Activated naive CD4-positive, alpha-beta T cell treated with anti-CD3 and anti-CD28 coated beads for 36 hours (primary cell): Measurements from ENCODE around the gene RABAC1. TPM values are rescaled to one million over a fixed set of nuclear protein-coding genes. Genes with fewer than 3 reads are reported as not detected.
A peak's percentile ranks its signal among the peaks of the same experiment; 100 is the strongest.
"Not testable (repeated sequence)": the region's sequence is repeated elsewhere in the genome, so short reads cannot be mapped to it uniquely, and the experiment has no call there.

Source experiments
- CTCF ChIA-PET: fragments of 350-600 bp; sonication (Branson Sonifier 250); formaldehyde crosslinking; loops from one replicate; lab custom pipeline; 2021; ENCODE audit warnings: antibody characterized with exemption; lab: Charles Lee
- DNase-seq: peaks from one replicate; pipeline ENCODE4 v3.0.0-alpha.2; 2020
- H3K27ac Mint-ChIP-seq: one replicate; pipeline ENCODE4 v1.8.0; 2021; ENCODE audit warnings: mild to moderate bottlenecking, mixed read lengths
- H3K27me3 Mint-ChIP-seq: one replicate; pipeline ENCODE4 v1.8.0; 2021; ENCODE audit warnings: low read depth, mixed read lengths
- H3K36me3 Mint-ChIP-seq: one replicate; pipeline ENCODE4 v1.8.0; 2021; ENCODE audit warnings: low read depth, mixed read lengths
- H3K4me1 Mint-ChIP-seq: one replicate; pipeline ENCODE4 v1.8.0; 2021; ENCODE audit warnings: low read depth, mixed read lengths
- H3K4me3 Mint-ChIP-seq: one replicate; pipeline ENCODE4 v1.8.0; 2021; ENCODE audit warnings: mild to moderate bottlenecking, moderate library complexity, mixed read lengths
- H3K9me3 Mint-ChIP-seq: one replicate; pipeline ENCODE4 v1.8.0; 2021; ENCODE audit warnings: mixed read lengths
- intact Hi-C: fragments of 100-400 bp; cut with micrococcal nuclease; formaldehyde crosslinking; loops from one replicate; pipeline ENCODE4 v1.15.1; 2023
- total RNA-seq, 2 experiments: library from RNA; stranded (reverse); gene quantifications; one replicate each; pipeline ENCODE4 v1.2.3, GENCODE V29; 2021

Gene RABAC1
- total RNA-seq, 2 experiments from 2014 or later, result 32.8 TPM

GRCh38 chr19:41940731-41941409 is 18.3 kb downstream of the RABAC1 start:
- Mint-ChIP-seq H3K4me3 (peak overlapping the region; percentile 74), H3K27me3 (no peaks in the 10 kb centered on the region), H3K27ac (peak overlapping the region; percentile 76), H3K9me3 (no peaks in the 10 kb centered on the region), H3K36me3 (no peaks in the 10 kb centered on the region), H3K4me1 (peaks cover 41% of the 10 kb centered on the region)
- no peak for DNase-seq
- CTCF ChIA-PET, result interaction anchor here (1.2 to 1.6 kb wide), 2 partner anchors 10 to 11 kb away, joined by 3 to 4 read pairs; no protein-coding TSS in a partner anchor
- intact Hi-C loops, result no loop called here

GRCh38 chr19:41939861-41940730 is 19.0 kb downstream of the RABAC1 start:
- peak overlapping the region; percentile 76 for H3K27ac Mint-ChIP-seq
- no peaks in the 10 kb centered on the region for H3K9me3 Mint-ChIP-seq
- intact Hi-C loops, result no loop called here
- CTCF ChIA-PET, result no interaction called here
- peaks cover 38% of the 10 kb centered on the region for H3K4me1 Mint-ChIP-seq
- H3K4me3 Mint-ChIP-seq, result peak overlapping the region; percentile 74
- H3K27me3 Mint-ChIP-seq, result no peaks in the 10 kb centered on the region
- H3K36me3 Mint-ChIP-seq, result no peaks in the 10 kb centered on the region
- peak; percentile 57 for DNase-seq

- intact Hi-C loops, CTCF ChIA-PET, DNase-seq, H3K4me3 Mint-ChIP-seq, H3K36me3 Mint-ChIP-seq, H3K27ac Mint-ChIP-seq, H3K27me3 Mint-ChIP-seq, H3K9me3 Mint-ChIP-seq: not testable (repeated sequence)
- peaks cover 37% of the 10 kb centered on the region for H3K4me1 Mint-ChIP-seq
Observed at GRCh38 chr19:41939209-41939608, 19.9 kb downstream of the RABAC1 start.

- intact Hi-C loops, result no loop called here
- CTCF ChIA-PET, result interaction anchor here (0.6 to 1.7 kb wide), 10 partner anchors 7 to 78 kb away, joined by 3 to 7 read pairs (median 4); partner anchors contain the start of gene RPS19
- DNase-seq, result no peak
- H3K9me3 Mint-ChIP-seq, result no peaks in the 10 kb centered on the region
- no peaks in the 10 kb centered on the region for H3K36me3 Mint-ChIP-seq
- H3K27ac Mint-ChIP-seq, result no peak overlapping the region
- no peak overlapping the region for H3K4me3 Mint-ChIP-seq
- H3K27me3 Mint-ChIP-seq, result no peaks in the 10 kb centered on the region
- peaks cover 43% of the 10 kb centered on the region for H3K4me1 Mint-ChIP-seq
Observed at GRCh38 chr19:41937525-41938468, 21.3 kb downstream of the RABAC1 start.

- no peaks in the 10 kb centered on the region for H3K27me3 Mint-ChIP-seq
- H3K4me1 Mint-ChIP-seq, result peaks cover 42% of the 10 kb centered on the region
- no peaks in the 10 kb centered on the region for H3K9me3 Mint-ChIP-seq
- no peak overlapping the region for H3K4me3 Mint-ChIP-seq
- intact Hi-C loops, result no loop called here
- H3K27ac Mint-ChIP-seq, result no peak overlapping the region
- no peak for DNase-seq
- CTCF ChIA-PET, result interaction anchor here (0.6 to 1.7 kb wide), 9 partner anchors 8 to 77 kb away, joined by 3 to 7 read pairs (median 4); partner anchors contain the start of gene RPS19
- no peaks in the 10 kb centered on the region for H3K36me3 Mint-ChIP-seq
Observed at GRCh38 chr19:41936961-41937360, 22.2 kb downstream of the RABAC1 start.

GRCh38 chr19:41936416-41936850 is 22.7 kb downstream of the RABAC1 start:
- CTCF ChIA-PET, result interaction anchor here (0.9 to 1.7 kb wide), 6 partner anchors 9 to 76 kb away, joined by 3 to 7 read pairs (median 4); partner anchors contain the start of gene RPS19
- Mint-ChIP-seq H3K27ac (no peak overlapping the region), H3K9me3 (no peaks in the 10 kb centered on the region), H3K4me3 (no peak overlapping the region), H3K4me1 (peaks cover 39% of the 10 kb centered on the region), H3K27me3 (no peaks in the 10 kb centered on the region), H3K36me3 (no peaks in the 10 kb centered on the region)
- intact Hi-C loops, result no loop called here
- DNase-seq, result no peak

- peaks cover 36% of the 10 kb centered on the region for H3K4me1 Mint-ChIP-seq
Observed at GRCh38 chr19:41935760-41936415, 23.2 kb downstream of the RABAC1 start.

GRCh38 chr19:41934849-41935374 is 24.2 kb downstream of the RABAC1 start:
- Mint-ChIP-seq H3K27me3 (no peaks in the 10 kb centered on the region), H3K4me1 (peaks cover 39% of the 10 kb centered on the region), H3K27ac (peak overlapping the region; percentile 44), H3K9me3 (no peaks in the 10 kb centered on the region), H3K36me3 (no peaks in the 10 kb centered on the region), H3K4me3 (no peak overlapping the region)
- CTCF ChIA-PET, result interaction anchor here (0.8 to 2.3 kb wide), 5 partner anchors 8 to 61 kb away, joined by 3 to 11 read pairs (median 5); no protein-coding TSS in a partner anchor
- DNase-seq, result peak; percentile 94
- intact Hi-C loops, result loop anchor here (1.0 to 2.0 kb wide), 4 partner anchors 16 to 76 kb away; no protein-coding TSS in a partner anchor

More at GRCh38 chr19:41935760-41936415, 23.2 kb downstream of the RABAC1 start:
- intact Hi-C loops, result loop anchor here (2.0 kb wide), 1 partner anchor 15 kb away; no protein-coding TSS in a partner anchor
- Mint-ChIP-seq H3K9me3 (no peaks in the 10 kb centered on the region), H3K36me3 (no peaks in the 10 kb centered on the region), H3K27ac (no peak overlapping the region), H3K4me3 (no peak overlapping the region), H3K27me3 (no peaks in the 10 kb centered on the region)
- DNase-seq, result peak; percentile 58
- CTCF ChIA-PET, result interaction anchor here (0.8 to 2.3 kb wide), 4 partner anchors 9 to 62 kb away, joined by 3 to 7 read pairs (median 5); no protein-coding TSS in a partner anchor

- H3K4me1 Mint-ChIP-seq, result peaks cover 46% of the 10 kb centered on the region
- no peaks in the 10 kb centered on the region for H3K9me3 Mint-ChIP-seq
- H3K27ac Mint-ChIP-seq, result peak overlapping the region; percentile 22
- no peaks in the 10 kb centered on the region for H3K36me3 Mint-ChIP-seq
- H3K4me3 Mint-ChIP-seq, result no peak overlapping the region
- no peak for DNase-seq
- intact Hi-C loops, result loop anchor here (1.0 to 2.0 kb wide), 4 partner anchors 17 to 75 kb away; no protein-coding TSS in a partner anchor
- CTCF ChIA-PET, result interaction anchor here (0.6 to 2.3 kb wide), 7 partner anchors 9 to 76 kb away, joined by 3 to 11 read pairs (median 4); no protein-coding TSS in a partner anchor
- H3K27me3 Mint-ChIP-seq, result no peaks in the 10 kb centered on the region
Observed at GRCh38 chr19:41933693-41934426, 25.3 kb downstream of the RABAC1 start.

GRCh38 chr19:41932720-41933332 is 26.3 kb downstream of the RABAC1 start:
- Mint-ChIP-seq H3K4me1 (peaks cover 48% of the 10 kb centered on the region), H3K4me3 (no peak overlapping the region), H3K27ac (no peak overlapping the region), H3K36me3 (no peaks in the 10 kb centered on the region), H3K27me3 (no peaks in the 10 kb centered on the region), H3K9me3 (no peaks in the 10 kb centered on the region)
- CTCF ChIA-PET, result interaction anchor here (1.5 to 1.7 kb wide), 2 partner anchors 12 to 59 kb away, joined by 4 to 5 read pairs; no protein-coding TSS in a partner anchor
- intact Hi-C loops, result no loop called here
- DNase-seq, result no peak
